Left renal pelvis (tissue), 4 donors: ENCODE measurements around the gene EPN2. TPM values are rescaled to one million over a fixed set of nuclear protein-coding genes. Genes with fewer than 3 reads are reported as not detected.
A peak's percentile ranks its signal among the peaks of the same experiment; 100 is the strongest.

Source experiments
- DNase-seq, 4 donors: peaks; one replicate each; pipeline ENCODE4 v3.0.0-alpha.2; 2013; ENCODE audit warnings: low read depth in 4 of 4, low spot score in 3 of 4
- polyA plus RNA-seq, 4 donors: library from polyadenylated mRNA; unstranded; fragments of 120-200 nt; gene quantifications; one replicate each; pipeline ENCODE4 v1.2.1, GENCODE V29; 2013; ENCODE audit not compliant: insufficient read length in 4 of 4

EPN2 gene
- polyA plus RNA-seq, 4 donors: 47.1 to 54.7 (median 48.5) TPM

DNA sequence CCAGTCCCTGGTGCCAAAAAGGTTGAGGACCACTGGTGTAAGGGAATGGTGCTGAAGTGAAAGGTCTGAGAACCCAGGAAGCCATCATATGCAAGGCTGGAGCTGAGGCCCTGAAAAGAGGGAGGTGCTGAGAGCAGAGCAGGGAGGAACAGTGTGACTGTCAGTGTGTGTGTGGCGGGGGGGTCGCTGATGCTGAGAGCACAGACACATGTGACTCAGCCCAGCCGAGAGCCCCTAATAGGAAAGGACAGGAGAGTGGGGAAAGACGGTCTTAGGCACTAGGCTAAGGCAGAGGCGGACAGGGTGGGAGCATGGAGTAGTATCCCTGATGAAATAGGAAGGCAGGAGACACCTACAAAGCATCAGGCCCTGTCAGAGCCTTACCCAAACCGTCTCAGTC, 124.2 kb downstream of the EPN2 start:
- no peak for DNase-seq

DNA sequence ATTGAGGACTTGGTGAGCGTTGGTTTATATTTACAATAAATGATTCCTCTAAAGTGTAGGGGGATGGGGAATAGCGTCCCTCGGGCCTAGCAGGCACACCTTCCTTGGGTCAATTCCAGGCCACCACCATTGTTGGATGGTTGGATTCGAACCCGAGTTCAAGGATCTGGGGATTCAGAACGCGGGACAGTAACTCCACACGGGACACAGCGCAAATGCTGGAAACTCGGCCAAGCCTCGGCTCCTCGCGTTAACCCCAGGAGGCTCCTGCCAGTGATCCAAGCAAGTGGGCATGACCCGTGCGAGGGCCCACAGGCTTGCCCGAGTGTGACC, 124.7 kb downstream of the EPN2 start:
- no peak for DNase-seq

DNA sequence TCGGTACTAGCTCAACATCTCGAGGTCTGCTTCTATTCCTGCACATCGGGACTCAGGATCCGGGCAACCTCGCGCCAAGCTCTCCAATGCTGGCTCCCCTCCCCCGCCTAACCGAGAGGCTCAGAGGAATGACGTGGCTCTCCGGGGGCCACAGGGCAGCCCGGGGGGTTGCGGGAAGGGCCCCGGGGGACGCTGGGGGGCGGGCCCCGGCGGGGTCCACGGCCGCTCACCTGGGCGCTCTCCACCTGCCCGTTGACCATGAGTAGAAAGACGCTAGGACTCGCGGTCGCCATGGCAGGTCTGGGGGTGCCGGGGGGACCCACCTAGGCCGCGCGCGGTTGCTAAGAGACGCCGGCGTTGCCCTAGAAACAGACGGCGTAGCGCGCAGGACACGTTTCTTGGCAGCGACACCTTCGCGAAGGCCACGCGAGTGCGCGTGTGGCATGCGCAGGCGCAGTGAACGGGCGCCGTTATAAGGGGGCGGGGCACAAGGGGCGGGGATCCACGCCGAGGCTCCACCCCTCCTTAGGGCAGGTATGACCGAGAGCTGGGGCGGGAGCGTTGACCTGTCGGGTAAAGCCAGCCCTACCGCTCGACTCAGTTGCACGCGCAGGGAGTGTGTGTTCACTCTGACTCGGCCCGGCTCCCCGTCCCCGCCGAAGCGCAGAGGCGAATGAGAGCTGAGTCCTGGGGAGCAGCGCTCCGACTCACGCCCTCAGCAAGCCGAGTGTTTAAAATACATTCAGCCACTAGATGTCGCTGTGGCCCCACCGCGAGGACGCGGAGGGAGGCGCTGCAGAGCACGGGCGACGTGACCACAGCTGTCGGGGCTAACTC, 125.3 kb downstream of the EPN2 start, which contains the start of gene B9D1:
TSS of gene B9D1 (minus strand) at position 447 of the 837 bp plus-strand sequence. CDS start at position 293, 154 bp downstream.
- DNase-seq: peak; percentile 84 to 89 (median 87)

DNA sequence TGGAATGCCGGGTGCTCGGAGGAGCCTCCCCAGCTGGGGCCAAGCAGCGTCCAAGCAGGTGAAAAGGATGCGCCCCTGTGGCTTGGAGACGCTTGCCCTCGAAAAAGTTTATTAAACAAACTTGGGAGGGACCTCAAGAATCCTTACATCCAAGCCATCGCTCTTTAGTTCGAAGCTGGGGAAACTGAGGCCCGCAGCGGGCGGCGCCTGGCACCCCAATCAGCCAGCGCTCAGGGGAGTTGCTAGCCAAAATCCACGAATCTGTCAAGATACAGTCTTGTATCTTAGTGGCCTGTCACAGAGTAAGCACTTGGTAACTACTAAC, 125.9 kb downstream of the EPN2 start:
- no peak for DNase-seq

DNA sequence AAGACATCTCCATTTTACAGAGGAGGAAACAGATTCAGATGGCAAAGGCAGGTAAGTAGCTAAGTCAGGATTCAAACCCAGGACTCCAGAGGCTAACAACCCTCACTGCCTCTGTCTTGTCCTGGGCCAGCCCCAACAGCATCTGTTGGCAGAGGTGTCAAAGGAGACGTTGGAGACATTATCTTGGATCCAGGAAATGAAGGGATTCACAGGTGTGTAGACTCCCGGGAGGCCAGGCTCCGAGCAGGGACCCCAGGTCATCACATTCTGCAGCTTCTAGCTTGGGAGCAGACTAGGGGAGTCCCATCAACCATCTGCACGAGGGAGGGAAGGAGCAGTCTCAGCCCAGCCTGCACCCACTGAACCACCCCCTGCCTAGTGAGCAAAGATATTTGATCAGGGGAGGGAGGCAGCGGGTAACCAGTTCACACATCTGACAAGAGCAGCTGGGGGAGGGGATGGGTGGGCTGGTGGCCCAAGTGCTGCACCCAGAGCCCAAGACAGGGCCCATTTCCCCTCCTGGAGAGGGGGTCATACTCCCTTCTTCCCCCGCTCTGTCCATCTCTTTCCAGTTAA, 126.4 kb downstream of the EPN2 start:
- no peak for DNase-seq

DNA sequence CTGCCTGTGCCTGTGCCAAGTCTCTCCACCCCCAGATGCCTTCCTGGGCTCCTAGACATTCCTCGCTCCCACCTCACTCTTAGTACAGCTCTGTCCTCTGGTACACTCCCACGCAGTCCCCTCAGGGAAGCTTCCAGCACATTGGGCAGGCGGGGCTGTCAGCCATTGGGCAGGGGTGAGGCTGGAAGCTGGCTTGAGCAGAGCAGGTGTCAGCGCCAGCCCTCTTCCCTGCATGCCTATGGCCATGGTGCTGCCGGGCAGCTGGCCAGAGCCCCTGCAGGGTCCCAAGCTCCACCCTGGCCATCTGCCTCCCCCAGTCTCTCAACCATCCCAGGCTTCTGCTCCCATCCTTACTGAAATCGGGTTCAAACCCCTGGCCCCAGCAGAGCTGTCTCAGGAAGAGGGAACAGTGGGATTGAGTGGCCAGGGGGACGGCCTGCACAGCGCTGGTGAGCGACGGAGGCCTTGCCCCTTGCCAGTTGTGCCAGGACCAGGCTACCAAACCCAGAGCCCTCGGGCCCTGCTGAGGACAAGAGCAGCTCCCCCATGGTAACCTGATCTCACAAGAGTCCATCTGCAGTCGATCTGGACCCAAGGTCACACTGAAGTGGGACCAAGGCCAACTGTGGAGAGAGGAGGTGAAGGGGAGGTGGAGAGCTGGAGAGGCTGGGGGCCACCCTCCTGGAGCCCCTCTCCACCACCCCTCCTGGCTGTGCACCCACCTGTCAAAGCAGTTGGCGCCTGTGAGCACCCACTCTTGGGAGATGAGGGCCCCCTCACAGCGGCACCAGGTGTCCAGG, 127.7 kb downstream of the EPN2 start:
- DNase-seq: no peak

DNA sequence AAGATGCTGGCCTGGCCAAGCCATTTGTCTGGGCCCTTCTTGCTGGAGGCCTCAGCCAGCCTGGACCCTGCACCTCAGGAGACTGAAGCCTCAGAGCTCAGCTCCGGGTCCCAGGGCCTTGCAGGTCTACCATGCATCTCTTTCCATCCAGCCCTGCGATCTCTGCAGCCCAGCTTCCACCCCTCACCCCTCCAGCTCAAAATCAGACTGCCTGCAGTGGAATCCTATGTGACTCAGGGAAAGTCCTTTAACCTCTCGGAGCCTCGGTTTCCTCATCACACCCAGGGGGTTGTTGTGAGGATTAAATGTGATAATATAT, 128.3 kb downstream of the EPN2 start:
- no peak for DNase-seq

DNA sequence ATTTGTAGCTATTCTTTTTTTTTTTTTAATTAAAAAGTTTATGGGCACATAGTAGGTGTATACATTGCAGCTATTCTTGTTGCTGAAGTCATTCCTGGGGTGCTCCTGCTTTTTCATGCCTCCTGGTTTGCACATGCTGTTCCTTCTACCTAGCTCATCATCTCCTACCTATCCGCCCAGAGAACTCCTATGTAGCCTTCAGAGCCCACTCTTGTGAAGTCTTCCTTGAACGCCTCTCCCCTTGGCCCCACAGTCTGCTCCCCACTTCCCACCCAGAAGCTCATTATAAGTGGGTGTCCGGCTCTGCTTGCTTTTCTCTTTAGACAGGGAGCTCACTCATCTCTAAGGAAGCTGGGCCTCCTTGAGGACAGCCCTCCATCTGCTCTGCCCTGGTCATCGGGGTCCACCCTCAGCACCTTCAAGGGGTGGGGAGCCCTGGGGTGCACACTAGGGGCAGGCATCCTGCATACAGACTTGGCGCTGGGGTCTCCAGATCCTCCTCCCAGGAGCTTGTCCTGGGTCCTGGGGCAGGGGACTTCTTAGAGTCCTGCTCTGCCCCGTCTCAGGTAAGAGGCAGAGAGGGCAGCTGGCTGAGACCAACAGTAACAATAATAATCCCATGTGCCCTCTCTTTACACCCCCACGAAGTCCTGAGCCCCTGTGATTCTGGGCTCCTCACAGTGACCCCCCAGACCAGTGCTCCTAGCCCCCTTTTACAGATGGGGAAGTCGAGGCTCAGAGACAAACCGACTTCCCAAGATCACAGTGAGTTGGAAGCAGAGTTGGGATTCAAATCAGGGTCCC, 128.9 kb downstream of the EPN2 start:
- no peak for DNase-seq

DNA sequence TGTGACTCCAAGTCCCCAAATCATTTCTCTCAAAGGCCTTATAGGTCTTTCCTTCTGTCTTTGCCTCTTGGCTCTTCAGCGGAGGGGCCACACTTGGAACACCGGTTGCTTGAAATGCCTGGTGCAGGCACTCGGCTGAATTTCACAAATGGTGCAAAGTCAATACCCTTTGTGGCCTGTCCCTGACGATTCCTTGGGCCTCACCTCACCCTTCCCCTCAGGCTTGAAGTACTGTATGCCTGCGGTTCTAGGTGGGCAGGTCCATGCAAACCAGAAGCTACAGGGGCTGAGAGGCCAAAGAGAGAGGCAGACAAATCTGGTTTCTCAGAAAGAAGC, 129.4 kb downstream of the EPN2 start:
- DNase-seq: no peak

DNA sequence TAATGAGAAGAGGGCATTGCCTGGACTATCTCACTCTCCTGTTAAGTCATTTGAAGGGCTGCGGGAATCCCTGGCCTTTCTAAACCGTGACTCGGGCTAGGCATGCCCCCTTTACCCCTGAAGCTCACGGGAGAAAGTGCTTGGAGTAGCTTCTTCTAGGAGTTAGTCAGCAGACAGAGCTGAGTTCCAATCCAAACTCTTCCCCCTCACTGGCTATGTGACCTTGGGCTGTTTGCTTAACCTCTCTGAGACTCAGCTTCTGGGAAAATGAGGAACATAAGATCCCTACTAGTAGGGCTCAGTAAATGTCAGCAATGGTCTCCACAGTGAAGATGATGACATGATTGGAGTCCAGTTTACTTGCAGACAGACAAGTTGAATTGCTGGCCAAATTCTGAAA, 131.1 kb downstream of the EPN2 start:
- no peak for DNase-seq

DNA sequence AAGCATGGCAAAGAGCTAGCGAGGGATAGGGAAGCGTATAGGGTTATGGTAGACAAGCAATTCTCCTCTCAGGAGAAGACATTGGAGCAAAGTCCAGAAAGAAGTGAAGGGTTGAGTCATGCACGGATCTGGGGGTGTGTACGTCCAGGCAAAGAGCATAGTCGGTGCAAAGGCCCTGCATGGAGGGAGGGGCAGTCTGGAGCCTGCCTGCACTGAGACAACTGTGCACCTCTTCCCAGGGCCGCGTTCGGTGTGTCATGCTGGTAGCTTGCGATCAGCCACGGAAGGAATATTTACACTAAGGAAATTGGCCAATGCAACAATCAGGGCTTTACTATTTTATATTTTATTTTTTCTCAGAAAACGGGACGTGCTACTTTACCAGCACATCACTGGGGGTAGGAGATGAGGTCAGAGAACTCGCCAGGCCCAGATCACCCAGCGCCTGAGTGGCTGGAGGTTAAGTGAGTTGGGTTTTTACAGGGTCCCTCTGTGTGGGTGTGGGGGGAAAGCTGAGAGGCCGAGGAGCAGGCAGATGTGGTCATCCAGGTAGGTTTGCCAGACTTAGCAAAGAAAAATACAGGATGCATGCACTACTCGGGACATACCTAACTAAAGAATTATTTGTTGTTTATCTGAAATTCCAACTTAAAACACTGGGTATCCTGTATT, 132.1 kb downstream of the EPN2 start:
- no peak for DNase-seq

DNA sequence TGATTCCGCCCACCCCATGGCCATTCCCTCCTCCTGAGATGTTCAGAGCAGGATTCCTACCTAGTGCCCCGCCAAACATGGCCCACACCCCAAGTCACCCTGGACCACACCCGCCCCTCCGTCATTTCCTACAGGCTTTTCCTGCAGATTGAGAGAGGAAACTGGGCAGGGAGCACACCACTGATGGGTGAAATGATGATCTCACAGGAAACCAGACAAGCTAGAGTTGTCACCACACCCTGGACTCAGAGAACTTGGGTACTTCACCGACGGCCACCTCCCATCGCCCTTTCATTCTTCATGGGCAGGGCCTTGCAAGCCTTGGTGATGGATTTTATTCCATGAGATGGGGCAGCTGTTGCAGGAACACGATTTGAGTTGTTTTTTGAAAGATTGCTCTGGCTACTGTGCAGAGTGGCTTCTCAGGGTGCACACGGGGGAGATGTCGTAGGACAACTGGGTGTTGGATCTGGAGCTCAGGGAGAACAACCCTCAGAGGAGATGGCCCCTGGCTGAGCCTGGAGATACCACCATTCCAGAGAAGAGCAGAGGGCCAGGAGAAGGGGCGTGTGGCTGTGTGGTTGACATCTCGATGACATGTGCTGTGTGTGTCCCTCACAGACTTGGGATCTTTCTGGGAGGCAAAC, 132.8 kb downstream of the EPN2 start:
- no peak for DNase-seq

DNA sequence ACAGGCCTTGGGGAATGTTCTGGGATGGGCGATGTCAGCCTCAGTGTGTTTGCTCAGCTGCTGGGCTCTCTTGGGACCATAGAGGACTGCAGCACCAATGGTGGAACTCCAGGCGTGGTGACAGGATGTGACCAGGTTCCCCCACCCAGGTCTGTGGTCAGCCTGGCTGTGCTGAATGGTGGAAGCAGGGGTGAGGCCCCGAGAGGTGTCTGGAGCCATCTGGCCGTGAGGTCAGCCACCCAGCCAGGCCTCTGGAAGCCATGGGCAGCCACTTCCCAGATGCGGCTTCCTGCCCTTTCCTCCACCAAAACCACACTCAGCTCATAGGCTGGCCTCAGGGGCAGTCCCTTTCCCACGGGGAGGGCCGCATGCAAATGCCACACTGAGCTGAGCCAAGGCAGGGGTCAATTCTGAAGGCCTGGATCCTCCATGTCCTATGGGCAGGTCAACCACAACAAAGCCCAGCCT, 133.4 kb downstream of the EPN2 start:
- DNase-seq: no peak

DNA sequence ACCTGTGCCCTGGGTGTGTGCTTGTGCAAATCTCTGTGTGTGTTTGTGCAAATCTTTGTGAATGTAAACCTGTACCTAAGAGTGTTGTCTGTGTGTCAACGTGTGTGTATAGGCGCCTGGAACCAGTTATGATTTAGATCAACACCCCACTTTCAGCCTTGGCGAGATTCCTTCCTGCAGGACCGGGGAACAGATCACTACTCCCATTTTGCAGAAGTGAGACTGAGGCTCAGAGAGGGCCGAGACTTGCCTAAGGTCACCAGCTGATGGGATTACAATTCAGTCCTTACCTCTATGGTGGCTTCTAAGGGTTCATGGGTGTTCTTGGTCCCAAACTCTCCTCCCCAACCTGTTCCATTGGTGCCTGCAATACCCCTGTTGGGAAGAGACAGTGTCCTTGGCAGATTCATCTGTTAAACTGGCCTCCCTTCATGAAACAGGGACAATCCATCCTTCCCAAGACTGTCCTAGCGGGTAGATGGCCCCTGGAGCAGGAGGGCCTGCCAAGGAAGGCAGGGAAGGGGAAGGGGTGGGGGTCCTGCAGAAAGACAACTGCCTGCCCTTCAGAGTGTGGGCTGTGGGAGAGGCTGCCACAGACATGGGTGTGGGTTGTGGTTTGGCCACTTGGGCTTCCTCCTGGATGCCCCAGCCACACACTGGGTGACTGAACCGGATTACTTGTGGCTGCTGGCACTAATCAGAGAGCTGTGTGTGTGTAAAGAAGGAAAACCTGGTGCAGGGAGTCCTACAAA, 134.3 kb downstream of the EPN2 start:
- no peak for DNase-seq

DNA sequence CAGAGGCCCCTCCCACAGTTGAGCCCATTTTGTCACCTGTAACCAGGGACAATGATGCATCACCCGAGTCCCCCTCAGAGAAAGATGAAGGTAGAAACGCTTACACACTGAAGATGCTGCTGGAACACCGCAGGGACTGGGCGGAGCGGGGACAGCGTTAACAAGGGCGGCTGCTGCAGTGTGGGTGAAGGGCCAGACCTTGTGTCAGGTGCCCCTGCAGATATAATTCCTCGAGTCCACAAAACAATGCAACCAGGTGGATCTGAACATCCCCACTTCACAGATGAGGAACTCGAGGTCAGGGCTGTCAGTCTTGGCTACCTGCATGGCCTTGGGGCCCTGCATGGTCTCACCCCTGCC, 134.8 kb downstream of the EPN2 start:
- no peak for DNase-seq

DNA sequence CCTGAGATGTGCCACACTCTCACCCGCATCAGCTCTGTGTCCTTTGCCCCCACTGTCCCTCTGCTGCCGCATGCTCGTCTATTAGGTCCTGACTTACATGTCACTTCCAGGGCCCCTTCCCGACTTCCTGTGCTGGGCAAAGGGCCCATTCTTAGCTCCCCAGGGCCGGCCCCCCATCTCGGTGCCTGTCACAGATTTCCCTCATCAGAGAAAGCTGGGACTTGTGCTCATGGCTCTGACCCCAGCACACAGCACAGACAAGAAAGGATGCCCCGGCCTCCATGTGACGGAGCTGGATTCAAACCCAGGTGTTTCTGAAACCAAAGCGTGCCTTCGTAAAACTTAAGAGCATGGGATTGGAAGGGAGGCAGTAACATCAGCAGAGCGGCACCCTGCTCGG, 135.3 kb downstream of the EPN2 start:
- DNase-seq: no peak

DNA sequence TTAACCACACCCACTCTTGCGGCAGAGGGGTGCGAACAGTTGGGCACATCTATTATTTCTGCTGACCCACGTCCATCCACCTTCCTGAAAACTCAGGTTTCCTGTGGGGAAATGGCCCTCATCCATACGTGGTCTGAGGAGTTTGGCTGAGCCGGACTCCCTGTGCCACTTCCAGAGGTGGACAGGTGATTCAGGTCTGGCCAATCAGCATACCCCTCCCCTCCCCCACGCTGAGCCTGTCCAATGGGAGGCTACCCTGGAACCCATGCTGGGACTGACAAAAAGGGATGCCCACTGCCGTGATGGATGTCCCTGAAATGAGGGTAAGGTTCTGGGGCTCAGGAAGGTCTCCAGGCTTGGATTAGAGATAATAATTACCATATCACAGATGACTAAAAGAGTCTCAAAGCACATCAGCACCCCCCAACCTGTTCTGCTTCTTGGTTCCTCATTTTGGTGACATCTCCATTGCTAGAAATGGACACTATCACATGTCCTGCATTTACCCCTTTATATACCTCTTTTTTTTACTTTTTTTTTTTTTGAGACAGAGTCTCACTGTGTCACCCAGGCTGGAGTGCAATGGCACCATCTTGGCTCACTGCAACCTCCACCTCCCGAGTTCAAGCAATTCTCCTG, 135.8 kb downstream of the EPN2 start:
- no peak for DNase-seq

DNA sequence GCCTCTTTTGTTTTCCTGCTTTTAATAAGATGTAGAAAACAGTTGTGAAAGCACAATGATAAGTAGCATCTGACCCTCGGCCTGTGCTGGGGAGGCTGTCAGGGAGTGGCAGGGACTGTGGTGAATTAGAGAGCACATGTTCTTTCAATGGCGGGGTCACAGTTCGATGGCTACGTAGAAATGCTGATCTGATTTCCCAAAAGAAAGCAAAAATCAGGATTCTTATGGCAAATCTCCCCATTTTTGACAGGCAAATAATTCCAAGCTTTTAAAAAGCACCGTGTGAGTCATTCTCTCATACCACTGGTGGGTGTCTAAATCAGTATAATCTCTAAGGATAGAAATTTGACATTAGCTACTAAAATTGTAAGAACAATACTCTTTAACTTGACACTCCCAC, 137.0 kb downstream of the EPN2 start:
- DNase-seq: no peak

DNA sequence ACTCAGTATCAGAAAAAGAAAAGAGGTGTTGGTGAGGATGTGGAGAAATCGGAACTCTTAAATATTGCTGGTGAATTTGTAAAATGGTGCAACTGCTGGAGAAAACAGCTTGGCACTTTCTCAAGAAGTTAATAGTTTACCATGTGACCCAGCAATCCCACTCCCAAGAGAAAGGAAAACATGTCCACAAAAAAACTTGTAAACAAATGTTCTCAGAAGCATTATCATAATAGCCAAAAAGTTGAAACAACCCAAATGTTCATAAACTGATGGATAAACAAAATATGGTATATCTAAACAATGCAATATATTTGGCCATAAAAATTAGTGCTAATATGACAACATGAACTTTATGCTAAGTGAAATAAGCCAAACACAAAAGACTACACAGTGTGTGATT, 138.6 kb downstream of the EPN2 start:
- no peak for DNase-seq
